ENCODE measurements around the gene RRP36.

DNA sequence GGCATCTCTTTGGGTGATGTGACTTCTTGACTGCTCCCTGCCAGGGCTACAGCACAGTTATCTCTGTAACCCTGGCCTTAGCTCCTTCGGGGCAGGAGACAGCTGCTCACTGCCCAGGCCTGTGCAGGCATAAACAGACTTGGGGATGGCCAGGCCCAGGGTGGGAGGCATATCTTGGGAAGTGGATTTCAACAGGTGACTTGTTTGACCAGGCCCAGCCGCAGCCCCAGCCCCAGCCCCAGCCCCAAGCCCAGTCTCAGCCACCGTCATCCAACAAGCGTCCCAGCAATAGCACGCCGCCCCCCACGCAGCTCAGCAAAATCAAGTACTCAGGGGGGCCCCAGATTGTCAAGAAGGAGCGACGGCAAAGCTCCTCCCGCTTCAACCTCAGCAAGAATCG, 15.2 kb upstream of the RRP36 start:
- TF ChIP-seq, protein P1, sequence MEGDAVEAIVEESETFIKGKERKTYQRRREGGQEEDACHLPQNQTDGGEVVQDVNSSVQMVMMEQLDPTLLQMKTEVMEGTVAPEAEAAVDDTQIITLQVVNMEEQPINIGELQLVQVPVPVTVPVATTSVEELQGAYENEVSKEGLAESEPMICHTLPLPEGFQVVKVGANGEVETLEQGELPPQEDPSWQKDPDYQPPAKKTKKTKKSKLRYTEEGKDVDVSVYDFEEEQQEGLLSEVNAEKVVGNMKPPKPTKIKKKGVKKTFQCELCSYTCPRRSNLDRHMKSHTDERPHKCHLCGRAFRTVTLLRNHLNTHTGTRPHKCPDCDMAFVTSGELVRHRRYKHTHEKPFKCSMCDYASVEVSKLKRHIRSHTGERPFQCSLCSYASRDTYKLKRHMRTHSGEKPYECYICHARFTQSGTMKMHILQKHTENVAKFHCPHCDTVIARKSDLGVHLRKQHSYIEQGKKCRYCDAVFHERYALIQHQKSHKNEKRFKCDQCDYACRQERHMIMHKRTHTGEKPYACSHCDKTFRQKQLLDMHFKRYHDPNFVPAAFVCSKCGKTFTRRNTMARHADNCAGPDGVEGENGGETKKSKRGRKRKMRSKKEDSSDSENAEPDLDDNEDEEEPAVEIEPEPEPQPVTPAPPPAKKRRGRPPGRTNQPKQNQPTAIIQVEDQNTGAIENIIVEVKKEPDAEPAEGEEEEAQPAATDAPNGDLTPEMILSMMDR (IDR thresholded peaks at IDR 0.05), result no peak
- TF ChIP-seq POLR2A (IDR thresholded peaks at IDR 0.05), result no peak
